Measurements from ENCODE around the gene NBPF11.
"Not testable (repeated sequence)": the region's sequence is repeated elsewhere in the genome, so short reads cannot be mapped to it uniquely, and the experiment has no call there.

The NBPF11 gene

DNA sequence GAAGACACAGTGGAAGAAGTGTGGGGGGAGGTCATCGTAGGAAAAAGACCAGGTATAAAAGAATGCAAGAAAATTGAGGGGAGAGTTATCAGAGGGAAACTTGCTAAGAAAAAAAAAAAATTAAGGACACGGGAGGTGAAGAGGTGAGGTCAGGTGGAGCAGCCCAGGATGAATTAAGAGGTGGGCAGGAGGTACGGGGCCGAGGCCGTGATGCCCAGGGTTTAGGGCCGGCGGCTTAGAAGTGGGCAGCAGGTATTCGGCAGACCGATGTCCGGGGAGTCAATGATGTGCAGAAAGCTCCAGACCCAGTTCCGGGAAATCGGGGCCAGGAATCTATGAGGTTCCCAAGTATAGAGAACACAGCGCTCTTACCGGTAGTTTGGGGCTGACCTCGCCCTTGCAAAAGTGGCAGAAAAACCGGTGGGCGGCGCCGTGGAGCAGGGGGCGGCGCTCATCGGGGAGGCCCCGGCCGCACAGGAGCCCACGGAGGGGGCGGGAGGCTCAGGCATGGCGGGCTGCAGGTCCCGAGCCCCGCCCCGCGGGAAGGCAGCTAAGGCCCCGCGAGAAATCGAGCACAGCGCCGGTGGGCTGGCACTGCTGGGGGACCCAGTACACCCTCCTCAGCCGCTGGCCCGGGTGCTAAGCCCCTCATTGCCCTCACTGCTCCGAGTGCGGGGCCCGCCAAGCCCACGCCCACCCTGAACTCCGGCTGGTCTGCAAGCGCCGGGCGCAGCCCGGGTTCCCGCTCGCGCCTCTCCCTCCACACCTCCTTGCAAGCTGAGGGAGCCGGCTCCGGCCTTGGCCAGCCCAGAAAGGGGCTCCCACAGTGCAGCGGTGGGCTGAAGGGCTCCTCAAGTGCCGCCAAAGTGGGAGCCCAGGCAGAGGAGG, 73.2 kb downstream of the NBPF11 start:
- DNase-seq (ENCODE audit: low spot score); H3K9me3 ChIP-seq (ENCODE audit: severe bottlenecking); H3K36me3 ChIP-seq (ENCODE audit: low read depth); H3K27me3 ChIP-seq (ENCODE audit: insufficient read depth, poor library complexity, severe bottlenecking); H3K4me1 ChIP-seq (ENCODE audit: insufficient read depth, poor library complexity, severe bottlenecking); H3K4me3 ChIP-seq (ENCODE audit: severe bottlenecking); H3K27ac ChIP-seq (ENCODE audit: poor library complexity, severe bottlenecking): not testable (repeated sequence)
- ATAC-seq (ENCODE audit: low read depth): peak; percentile 60

- not testable (repeated sequence) for H3K4me1 ChIP-seq (ENCODE audit: insufficient read depth, poor library complexity, severe bottlenecking); H3K36me3 ChIP-seq (ENCODE audit: low read depth); DNase-seq (ENCODE audit: low spot score); H3K27me3 ChIP-seq (ENCODE audit: insufficient read depth, poor library complexity, severe bottlenecking); H3K27ac ChIP-seq (ENCODE audit: poor library complexity, severe bottlenecking); H3K9me3 ChIP-seq (ENCODE audit: severe bottlenecking); H3K4me3 ChIP-seq (ENCODE audit: severe bottlenecking)
- ATAC-seq (ENCODE audit: low read depth): peak; percentile 40; the same call in 2 of the 3 replicates
Measured at GRCh38 chr1:148078090-148078489, 74.0 kb downstream of the NBPF11 start.

GRCh38 chr1:148077458-148077857, 74.6 kb downstream of the NBPF11 start:
- H3K9me3 ChIP-seq (ENCODE audit: severe bottlenecking); H3K36me3 ChIP-seq (ENCODE audit: low read depth); DNase-seq (ENCODE audit: low spot score); H3K27me3 ChIP-seq (ENCODE audit: insufficient read depth, poor library complexity, severe bottlenecking); ATAC-seq (ENCODE audit: low read depth); H3K27ac ChIP-seq (ENCODE audit: poor library complexity, severe bottlenecking); H3K4me1 ChIP-seq (ENCODE audit: insufficient read depth, poor library complexity, severe bottlenecking); H3K4me3 ChIP-seq (ENCODE audit: severe bottlenecking): not testable (repeated sequence)

GRCh38 chr1:148073392-148073791, 78.7 kb downstream of the NBPF11 start:
- not testable (repeated sequence) for H3K36me3 ChIP-seq (ENCODE audit: low read depth); DNase-seq (ENCODE audit: low spot score); H3K4me3 ChIP-seq (ENCODE audit: severe bottlenecking); H3K4me1 ChIP-seq (ENCODE audit: insufficient read depth, poor library complexity, severe bottlenecking); H3K9me3 ChIP-seq (ENCODE audit: severe bottlenecking); H3K27ac ChIP-seq (ENCODE audit: poor library complexity, severe bottlenecking); H3K27me3 ChIP-seq (ENCODE audit: insufficient read depth, poor library complexity, severe bottlenecking)
- peak; percentile 71 for ATAC-seq (ENCODE audit: low read depth)

DNA sequence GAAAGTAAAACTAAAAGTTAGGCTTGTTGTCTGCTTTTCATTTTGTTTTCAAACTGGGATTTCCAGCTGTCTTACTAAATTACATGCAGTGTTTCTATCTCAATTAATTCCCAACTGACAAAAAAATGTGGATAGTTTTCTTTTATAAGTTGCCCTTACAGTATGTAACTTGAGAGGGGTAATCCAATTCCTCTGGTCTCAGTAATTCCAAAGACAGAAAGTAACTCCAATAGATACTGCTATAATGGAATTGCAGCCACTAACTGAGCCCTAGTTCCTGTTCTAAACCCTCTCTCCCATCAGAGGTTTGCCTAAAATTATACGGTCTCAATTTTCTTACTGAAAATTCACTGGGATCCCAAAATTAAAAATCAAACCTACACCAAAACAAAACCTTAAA, 83.5 kb downstream of the NBPF11 start:
- not testable (repeated sequence) for H3K4me1 ChIP-seq (ENCODE audit: insufficient read depth, poor library complexity, severe bottlenecking); H3K27me3 ChIP-seq (ENCODE audit: insufficient read depth, poor library complexity, severe bottlenecking); H3K36me3 ChIP-seq (ENCODE audit: low read depth); H3K27ac ChIP-seq (ENCODE audit: poor library complexity, severe bottlenecking); H3K9me3 ChIP-seq (ENCODE audit: severe bottlenecking); DNase-seq (ENCODE audit: low spot score); H3K4me3 ChIP-seq (ENCODE audit: severe bottlenecking)
- ATAC-seq (ENCODE audit: low read depth): peak; percentile 48

DNA sequence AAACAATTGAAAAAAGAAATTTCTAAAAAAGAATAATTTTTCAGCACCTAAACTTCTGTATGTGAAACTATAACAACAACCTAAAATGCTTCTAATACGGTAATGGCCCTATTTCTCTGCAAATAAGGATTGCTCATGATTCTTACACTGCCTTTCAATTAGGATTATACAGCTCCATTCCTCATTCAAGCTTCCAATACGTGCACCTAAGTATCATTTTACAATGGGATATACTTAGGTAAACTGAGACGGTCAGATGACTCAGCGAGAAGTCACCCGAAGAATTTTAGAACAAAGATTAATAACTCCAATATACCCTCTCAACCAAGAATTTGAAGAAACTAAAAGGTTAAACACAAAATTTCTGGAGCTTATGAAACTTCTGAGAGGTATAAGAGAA, 83.9 kb downstream of the NBPF11 start:
- not testable (repeated sequence) for H3K9me3 ChIP-seq (ENCODE audit: severe bottlenecking); H3K27me3 ChIP-seq (ENCODE audit: insufficient read depth, poor library complexity, severe bottlenecking); H3K36me3 ChIP-seq (ENCODE audit: low read depth); H3K27ac ChIP-seq (ENCODE audit: poor library complexity, severe bottlenecking); DNase-seq (ENCODE audit: low spot score); H3K4me3 ChIP-seq (ENCODE audit: severe bottlenecking); H3K4me1 ChIP-seq (ENCODE audit: insufficient read depth, poor library complexity, severe bottlenecking)
- ATAC-seq (ENCODE audit: low read depth): peak; percentile 94

DNA sequence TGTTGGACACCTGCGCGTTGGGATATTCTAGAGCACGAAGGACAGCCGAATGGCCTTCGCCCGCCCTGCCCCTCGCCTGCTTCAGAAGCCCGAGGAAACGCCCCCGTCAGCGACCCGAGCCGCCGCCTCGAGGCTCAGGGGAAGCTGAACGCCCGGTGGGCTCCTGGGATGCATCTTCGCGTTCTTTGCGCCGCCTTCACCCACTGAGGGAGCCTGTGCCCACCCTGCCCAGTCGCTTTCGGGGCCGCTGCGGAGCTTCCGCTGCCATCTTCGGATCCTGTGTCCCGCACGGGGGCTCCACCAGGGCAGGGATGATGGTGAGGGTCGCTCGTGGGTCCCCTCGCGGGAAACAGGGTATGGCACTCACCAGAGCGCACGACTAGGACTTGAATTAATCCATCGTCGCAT, 91.8 kb downstream of the NBPF11 start:
- H3K27ac ChIP-seq (ENCODE audit: poor library complexity, severe bottlenecking); DNase-seq (ENCODE audit: low spot score); H3K4me3 ChIP-seq (ENCODE audit: severe bottlenecking); H3K4me1 ChIP-seq (ENCODE audit: insufficient read depth, poor library complexity, severe bottlenecking); ATAC-seq (ENCODE audit: low read depth); H3K36me3 ChIP-seq (ENCODE audit: low read depth); H3K27me3 ChIP-seq (ENCODE audit: insufficient read depth, poor library complexity, severe bottlenecking); H3K9me3 ChIP-seq (ENCODE audit: severe bottlenecking): not testable (repeated sequence)

DNA sequence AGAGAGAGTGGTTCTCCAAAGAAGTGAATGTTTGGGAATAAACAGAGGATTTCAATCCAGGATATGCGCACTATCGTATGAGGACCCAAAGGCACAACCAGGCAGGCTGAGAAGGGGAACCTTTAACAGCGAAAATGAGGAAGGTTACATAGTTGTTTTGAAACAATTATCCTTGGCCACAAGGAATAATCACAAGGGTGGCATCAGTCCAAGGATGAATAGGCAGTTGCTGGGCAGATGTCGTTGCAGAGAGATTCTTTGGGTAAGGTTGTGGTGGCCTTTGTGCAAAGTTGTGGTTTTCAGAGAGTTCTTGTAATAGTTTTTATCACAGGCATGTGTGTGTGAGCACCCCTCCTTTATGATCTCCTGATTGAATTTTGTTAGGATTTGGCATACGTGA, 94.7 kb downstream of the NBPF11 start:
- not testable (repeated sequence) for H3K4me3 ChIP-seq (ENCODE audit: severe bottlenecking)

More for the DNA sequence above, 94.7 kb downstream of the NBPF11 start:
- H3K27ac ChIP-seq (ENCODE audit: poor library complexity, severe bottlenecking); H3K9me3 ChIP-seq (ENCODE audit: severe bottlenecking); H3K27me3 ChIP-seq (ENCODE audit: insufficient read depth, poor library complexity, severe bottlenecking); DNase-seq (ENCODE audit: low spot score); H3K4me1 ChIP-seq (ENCODE audit: insufficient read depth, poor library complexity, severe bottlenecking); H3K36me3 ChIP-seq (ENCODE audit: low read depth); ATAC-seq (ENCODE audit: low read depth): not testable (repeated sequence)
